ENCODE results near the gene CDC42BPA.

GRCh38 chr1:226989085-226989920 lies 329.0 kb downstream of the CDC42BPA start:
- TF ChIP-seq POLR2AphosphoS5 (IDR thresholded peaks at IDR 0.05) (no peak), CTCF (IDR thresholded peaks at IDR 0.05; ENCODE audit: poor library complexity, severe bottlenecking) (no peak), RAD21 (conservative IDR thresholded peaks at IDR 0.05) (no peak), TAF1 (IDR thresholded peaks at IDR 0.05; ENCODE audit: low read depth) (no peak), EP300 (conservative IDR thresholded peaks at IDR 0.05; ENCODE audit: poor library complexity, severe bottlenecking) (no peak), EZH2 (IDR thresholded peaks at IDR 0.05; ENCODE audit: borderline replicate concordance, insufficient read depth, low read length, poor library complexity, severe bottlenecking) (no peak), REST (IDR thresholded peaks at IDR 0.05; ENCODE audit: borderline replicate concordance) (no peak)
